Measurements from ENCODE around the gene CPNE9. TPM values are rescaled to one million over a fixed set of nuclear protein-coding genes. Genes with fewer than 3 reads are reported as not detected.

CPNE9 gene
- total and polyA plus RNA-seq, 2 of the 13 experiments (the other 11 are each of a cell fraction or from before 2014, with no cell fraction given), result 0.20 TPM; not detected in 1

- TF ChIP-seq HMG20B (CRISPR knock-in tag; conservative IDR thresholded peaks at IDR 0.05) (peak; percentile 82), EHMT2 (IDR thresholded peaks at IDR 0.05; ENCODE audit: borderline replicate concordance, low read depth, low read length) (peak; percentile 83; the same call in 1 of the 2 replicates), ZBTB44 (CRISPR knock-in tag; IDR thresholded peaks at IDR 0.05) (peak; percentile 98), REPIN1 (CRISPR knock-in tag; IDR thresholded peaks at IDR 0.05; ENCODE audit: borderline replicate concordance, low read depth) (0 out of 2 replicates have a peak, but pooled peaks have one; percentile 32), ZNF510 (CRISPR knock-in tag; IDR thresholded peaks at IDR 0.05; ENCODE audit: low read depth) (0 out of 2 replicates have a peak, but pooled peaks have one; percentile 36), SP2 (CRISPR knock-in tag; IDR thresholded peaks at IDR 0.05) (no peak), TAF1 (CRISPR knock-in tag; IDR thresholded peaks at IDR 0.05) (peak; percentile 49; the same call in 1 of the 2 replicates), GATAD2A (CRISPR knock-in tag; IDR thresholded peaks at IDR 0.05) (peak; percentile 28; the same call in 1 of the 2 replicates), ZBTB10 (CRISPR knock-in tag; IDR thresholded peaks at IDR 0.05; ENCODE audit: borderline replicate concordance) (0 out of 2 replicates have a peak, but pooled peaks have one; percentile 44), CBX5 (CRISPR knock-in tag; IDR thresholded peaks at IDR 0.05; ENCODE audit: borderline replicate concordance) (0 out of 2 replicates have a peak, but pooled peaks have one; percentile 36), ZNF296 (CRISPR knock-in tag; conservative IDR thresholded peaks at IDR 0.05) (peak; percentile 66; the same call in 1 of the 2 replicates), ZFP37 (CRISPR knock-in tag; IDR thresholded peaks at IDR 0.05; ENCODE audit: borderline replicate concordance) (0 out of 2 replicates have a peak, but pooled peaks have one; percentile 51), ZBTB1 (CRISPR knock-in tag; IDR thresholded peaks at IDR 0.05; ENCODE audit: borderline replicate concordance) (peak; percentile 81; the same call in 1 of the 2 replicates), SRY (CRISPR knock-in tag; IDR thresholded peaks at IDR 0.05) (peak; percentile 83; the same call in 1 of the 2 replicates), SMC3 (IDR thresholded peaks at IDR 0.05; ENCODE audit: low read length) (no peak), MTA1 (CRISPR knock-in tag; IDR thresholded peaks at IDR 0.05; ENCODE audit: borderline replicate concordance) (peak; percentile 33; the same call in 1 of the 2 replicates)
- TF ChIP-seq, protein P1, sequence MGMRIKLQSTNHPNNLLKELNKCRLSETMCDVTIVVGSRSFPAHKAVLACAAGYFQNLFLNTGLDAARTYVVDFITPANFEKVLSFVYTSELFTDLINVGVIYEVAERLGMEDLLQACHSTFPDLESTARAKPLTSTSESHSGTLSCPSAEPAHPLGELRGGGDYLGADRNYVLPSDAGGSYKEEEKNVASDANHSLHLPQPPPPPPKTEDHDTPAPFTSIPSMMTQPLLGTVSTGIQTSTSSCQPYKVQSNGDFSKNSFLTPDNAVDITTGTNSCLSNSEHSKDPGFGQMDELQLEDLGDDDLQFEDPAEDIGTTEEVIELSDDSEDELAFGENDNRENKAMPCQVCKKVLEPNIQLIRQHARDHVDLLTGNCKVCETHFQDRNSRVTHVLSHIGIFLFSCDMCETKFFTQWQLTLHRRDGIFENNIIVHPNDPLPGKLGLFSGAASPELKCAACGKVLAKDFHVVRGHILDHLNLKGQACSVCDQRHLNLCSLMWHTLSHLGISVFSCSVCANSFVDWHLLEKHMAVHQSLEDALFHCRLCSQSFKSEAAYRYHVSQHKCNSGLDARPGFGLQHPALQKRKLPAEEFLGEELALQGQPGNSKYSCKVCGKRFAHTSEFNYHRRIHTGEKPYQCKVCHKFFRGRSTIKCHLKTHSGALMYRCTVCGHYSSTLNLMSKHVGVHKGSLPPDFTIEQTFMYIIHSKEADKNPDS (CRISPR knock-in tag; IDR thresholded peaks at IDR 0.05), result no peak
- TF ChIP-seq, protein P2, sequence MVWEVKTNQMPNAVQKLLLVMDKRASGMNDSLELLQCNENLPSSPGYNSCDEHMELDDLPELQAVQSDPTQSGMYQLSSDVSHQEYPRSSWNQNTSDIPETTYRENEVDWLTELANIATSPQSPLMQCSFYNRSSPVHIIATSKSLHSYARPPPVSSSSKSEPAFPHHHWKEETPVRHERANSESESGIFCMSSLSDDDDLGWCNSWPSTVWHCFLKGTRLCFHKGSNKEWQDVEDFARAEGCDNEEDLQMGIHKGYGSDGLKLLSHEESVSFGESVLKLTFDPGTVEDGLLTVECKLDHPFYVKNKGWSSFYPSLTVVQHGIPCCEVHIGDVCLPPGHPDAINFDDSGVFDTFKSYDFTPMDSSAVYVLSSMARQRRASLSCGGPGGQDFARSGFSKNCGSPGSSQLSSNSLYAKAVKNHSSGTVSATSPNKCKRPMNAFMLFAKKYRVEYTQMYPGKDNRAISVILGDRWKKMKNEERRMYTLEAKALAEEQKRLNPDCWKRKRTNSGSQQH (CRISPR knock-in tag; IDR thresholded peaks at IDR 0.05; ENCODE audit: low read depth), result peak; percentile 95
Measured at GRCh38 chr3:9704347-9705322, 1.0 kb downstream of the CPNE9 start (continued).

All from HepG2 (cell line).